Endothelial cell of umbilical vein (primary cell): Measurements from ENCODE around the gene PRMT1. TPM values are rescaled to one million over a fixed set of nuclear protein-coding genes. Genes with fewer than 3 reads are reported as not detected.

ENCODE experiments used
- BruUV-seq: library from RNA; stranded (reverse); fragments of 400-500 nt; replicated peaks from 2 replicates; lab custom pipeline; 2021; lab: Mats Ljungman, UMichigan
- CTCF ChIA-PET: fragments of 300-600, 350-600 bp; sonication (Branson Sonifier 250); formaldehyde crosslinking; loops from one replicate; lab custom pipeline; 2021; ENCODE audit warnings: antibody characterized with exemption, inconsistent platforms; lab: Charles Lee
- POLR2A ChIA-PET: fragments of 300-600, 350-600 bp; sonication (Branson Sonifier 250); formaldehyde crosslinking; loops from one replicate; lab custom pipeline; 2021; ENCODE audit warnings: antibody characterized with exemption, inconsistent platforms; lab: Charles Lee
- DNase-seq: peaks from one replicate; pipeline ENCODE4 v3.0.0-alpha.2; 2011; ENCODE audit warnings: low read depth, low spot score
- FAIRE-seq: peaks from 2 replicates; lab custom pipeline; 2011; peaks lifted over from hg19 to GRCh38; lab: Jason Lieb, UNC
- H2AFZ ChIP-seq: 2 replicates; pipeline ENCODE4 v1.6.0; 2012; ENCODE audit warnings: low read depth, low read length, control low read depth, inconsistent platforms
- H3K27ac ChIP-seq: 2 replicates; pipeline ENCODE4 v1.5.1; 2011; ENCODE audit warnings: low read depth, mild to moderate bottlenecking, control low read depth, low read length, moderate library complexity; ENCODE audit not compliant: insufficient read depth
- H3K27me3 ChIP-seq, 2 experiments: 2 replicates each; pipeline versions ENCODE4 v1.6.0 to v1.6.1; 2011; ENCODE audit warnings: low read length in 2 of 2, mixed read lengths in 1 of 2; ENCODE audit not compliant: control insufficient read depth in 2 of 2, insufficient read depth in 2 of 2
- H3K36me3 ChIP-seq, 2 experiments: 2 replicates in 1 of 2; 3 replicates in 1 of 2; pipeline ENCODE4 v1.5.1; 2011; ENCODE audit warnings: low read length in 2 of 2, mild to moderate bottlenecking in 1 of 2, moderate library complexity in 1 of 2; ENCODE audit not compliant: control insufficient read depth in 2 of 2, insufficient read depth in 2 of 2; ENCODE audit errors: extremely low read depth in 1 of 2
- H3K4me1 ChIP-seq: 3 replicates; pipeline ENCODE4 v1.5.1; 2011; ENCODE audit warnings: mild to moderate bottlenecking, low read length; ENCODE audit not compliant: control insufficient read depth, insufficient read depth; ENCODE audit errors: extremely low read depth
- H3K4me2 ChIP-seq: 2 replicates; pipeline ENCODE4 v1.6.1; 2011; ENCODE audit warnings: low read length, control low read depth, mixed read lengths; ENCODE audit not compliant: insufficient read depth
- H3K4me3 ChIP-seq, 3 experiments: fragments of 200-600 bp in 1 of 3; sonication (generic), shearing (Covaris generic) in 1 of 3; replicated peaks in 1 of 3; 2 replicates each; pipeline ENCODE4 v1.5.1; 2011 to 2016; ENCODE audit warnings: control low read depth in 3 of 3, low read length in 3 of 3, mild to moderate bottlenecking in 2 of 3, inconsistent platforms in 1 of 3, low read depth in 1 of 3, moderate library complexity in 1 of 3; ENCODE audit not compliant: insufficient read depth in 1 of 3
- H3K79me2 ChIP-seq: 2 replicates; pipeline ENCODE4 v1.6.0; 2012; ENCODE audit warnings: low read length, inconsistent platforms; ENCODE audit not compliant: control insufficient read depth, insufficient read depth
- H3K9ac ChIP-seq: replicated peaks from 2 replicates; pipeline ENCODE3; 2011; ENCODE audit warnings: low read length, control low read depth; ENCODE audit not compliant: insufficient read depth; ENCODE audit errors: extremely low read depth
- H3K9me1 ChIP-seq: replicated peaks from 3 replicates; pipeline ENCODE4 v1.6.0; 2011; ENCODE audit warnings: mild to moderate bottlenecking, low read length; ENCODE audit not compliant: control insufficient read depth, insufficient read depth; ENCODE audit errors: extremely low read depth
- H3K9me3 ChIP-seq: replicated peaks from 2 replicates; pipeline ENCODE4 v1.5.1; 2012; ENCODE audit warnings: low read length, inconsistent platforms; ENCODE audit not compliant: control insufficient read depth, insufficient read depth
- H4K20me1 ChIP-seq: replicated peaks from 2 replicates; pipeline ENCODE3; 2011; ENCODE audit warnings: mild to moderate bottlenecking, low read length; ENCODE audit not compliant: control insufficient read depth, insufficient read depth; ENCODE audit errors: extremely low read depth
- FOS ChIP-seq: IDR thresholded peaks from 2 replicates; pipeline ENCODE4 v1.6.1; 2011; ENCODE audit warnings: mild to moderate bottlenecking, low read length, moderate library complexity, borderline replicate concordance; ENCODE audit not compliant: insufficient read depth
- GATA2 ChIP-seq: IDR thresholded peaks from 2 replicates; pipeline ENCODE4 v1.7.0; 2011; ENCODE audit warnings: low read depth, mild to moderate bottlenecking, moderate library complexity, mixed read lengths, low read length; ENCODE audit not compliant: insufficient read length, insufficient read depth
- JUN ChIP-seq: IDR thresholded peaks from 2 replicates; pipeline ENCODE4 v1.6.1; 2011; ENCODE audit warnings: borderline replicate concordance, low read depth; ENCODE audit not compliant: insufficient read length, insufficient read depth
- MYC ChIP-seq: IDR thresholded peaks from one replicate; pipeline ENCODE4 v1.6.1; 2011; ENCODE audit warnings: mild to moderate bottlenecking, low read depth, low read length
- POLR2A ChIP-seq: IDR thresholded peaks from 2 replicates; pipeline ENCODE4 v1.6.1; 2012; ENCODE audit warnings: low read depth, mild to moderate bottlenecking, control low read depth, low read length
- POLR2AphosphoS5 ChIP-seq: IDR thresholded peaks from 2 replicates; pipeline ENCODE4 v1.6.1; 2012; ENCODE audit warnings: low read depth, mild to moderate bottlenecking, control low read depth, low read length, moderate library complexity; ENCODE audit not compliant: insufficient read depth
- dilution Hi-C: fragments of 300-500 bp; cut with MboI; formaldehyde crosslinking; loops from one replicate; pipeline ENCODE4 v1.15.0; 2019; ENCODE audit warnings: low sequenced_read_pairs; ENCODE audit not compliant: extremely low pct_ligation_motif_present
- intact Hi-C: fragments of 100-400 bp; cut with micrococcal nuclease; formaldehyde crosslinking; loops from one replicate; pipeline ENCODE4 v1.10.0; 2022
- polyA plus RNA-seq, 4 experiments: library from polyadenylated mRNA; depleted of rRNA in 3 of 4; stranded (reverse) in 3 of 4; unstranded in 1 of 4; fragments of >200 nt; gene quantifications; 2 replicates each; pipeline versions ENCODE4 v1.2.1 to v1.2.3, GENCODE V29; 2011 to 2012; ENCODE audit warnings: missing spikeins in 1 of 4
- total RNA-seq: library from RNA; stranded (reverse); gene quantifications from 2 replicates; pipeline ENCODE4 v1.2.3, GENCODE V29; 2021
- TF ChIP-seq, protein P1 (sequence below), 2 donors: IDR thresholded peaks; 1 replicate in 1 of 2; 2 replicates in 1 of 2; pipeline ENCODE4 v1.5.1; 2011; ENCODE audit warnings: low read length in 2 of 2, mild to moderate bottlenecking in 2 of 2, moderate library complexity in 2 of 2, control low read depth in 1 of 2, inconsistent platforms in 1 of 2, low read depth in 1 of 2; ENCODE audit not compliant: insufficient read depth in 1 of 2; ENCODE audit errors: extremely low read depth in 1 of 2
- TF ChIP-seq, protein P2 (sequence below): IDR thresholded peaks from 2 replicates; pipeline ENCODE4 v1.6.1; 2011; ENCODE audit not compliant: insufficient read depth, insufficient read length

Gene PRMT1
- total and polyA plus RNA-seq, 2 donors (not counting 3 experiments of a cell fraction or from before 2014, with no cell fraction given): 242 to 542 TPM

DNA sequence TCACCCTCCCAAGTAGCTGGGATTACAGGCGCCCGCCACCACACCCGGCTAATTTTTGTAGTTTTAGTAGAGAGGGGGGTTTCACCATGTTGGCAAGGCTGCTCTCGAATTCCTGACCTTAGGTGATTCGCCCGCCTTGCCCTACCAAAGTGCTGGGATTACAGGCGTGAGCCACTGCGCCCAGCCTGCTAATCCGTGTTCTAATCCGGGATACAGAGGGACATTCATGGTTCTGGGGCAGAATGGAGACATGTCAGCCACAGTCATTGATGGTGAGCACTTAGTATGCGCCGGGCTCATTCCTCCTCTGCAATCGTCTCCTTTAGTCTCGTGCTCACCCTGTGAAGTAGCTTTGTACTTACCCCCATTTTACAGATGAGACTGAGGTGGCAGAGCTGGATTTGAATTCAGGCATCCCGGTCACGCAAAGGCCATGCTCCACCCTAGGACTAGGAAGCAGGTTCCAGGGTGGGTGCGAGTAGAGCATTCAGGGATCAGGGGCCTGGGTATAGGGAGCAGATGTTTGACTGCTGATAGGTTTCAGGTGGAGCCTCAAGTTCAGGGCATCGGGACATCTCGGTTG lies 45.4 kb upstream of the PRMT1 start:
- no peak overlapping the region for H3K4me3 ChIP-seq
- H3K9me1 ChIP-seq: no peaks in the 10 kb centered on the region
- TF ChIP-seq, protein P1, sequence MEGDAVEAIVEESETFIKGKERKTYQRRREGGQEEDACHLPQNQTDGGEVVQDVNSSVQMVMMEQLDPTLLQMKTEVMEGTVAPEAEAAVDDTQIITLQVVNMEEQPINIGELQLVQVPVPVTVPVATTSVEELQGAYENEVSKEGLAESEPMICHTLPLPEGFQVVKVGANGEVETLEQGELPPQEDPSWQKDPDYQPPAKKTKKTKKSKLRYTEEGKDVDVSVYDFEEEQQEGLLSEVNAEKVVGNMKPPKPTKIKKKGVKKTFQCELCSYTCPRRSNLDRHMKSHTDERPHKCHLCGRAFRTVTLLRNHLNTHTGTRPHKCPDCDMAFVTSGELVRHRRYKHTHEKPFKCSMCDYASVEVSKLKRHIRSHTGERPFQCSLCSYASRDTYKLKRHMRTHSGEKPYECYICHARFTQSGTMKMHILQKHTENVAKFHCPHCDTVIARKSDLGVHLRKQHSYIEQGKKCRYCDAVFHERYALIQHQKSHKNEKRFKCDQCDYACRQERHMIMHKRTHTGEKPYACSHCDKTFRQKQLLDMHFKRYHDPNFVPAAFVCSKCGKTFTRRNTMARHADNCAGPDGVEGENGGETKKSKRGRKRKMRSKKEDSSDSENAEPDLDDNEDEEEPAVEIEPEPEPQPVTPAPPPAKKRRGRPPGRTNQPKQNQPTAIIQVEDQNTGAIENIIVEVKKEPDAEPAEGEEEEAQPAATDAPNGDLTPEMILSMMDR (IDR thresholded peaks at IDR 0.05; ENCODE audit: extremely low read depth in 1 of 2, insufficient read depth in 1 of 2, low read depth in 1 of 2, low read length in 2 of 2): no peak
- TF ChIP-seq MYC: no peak
- no peak for TF ChIP-seq POLR2A
- TF ChIP-seq FOS: no peak
- TF ChIP-seq GATA2: no peak
- TF ChIP-seq, protein P2, sequence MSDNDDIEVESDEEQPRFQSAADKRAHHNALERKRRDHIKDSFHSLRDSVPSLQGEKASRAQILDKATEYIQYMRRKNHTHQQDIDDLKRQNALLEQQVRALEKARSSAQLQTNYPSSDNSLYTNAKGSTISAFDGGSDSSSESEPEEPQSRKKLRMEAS: no peak
- TF ChIP-seq JUN: no peak
- no peak for TF ChIP-seq POLR2AphosphoS5
- ChIA-PET POLR2A (interaction anchor here (1.4 kb wide), 1 partner anchor 8 kb away, joined by 7 read pairs; the partner anchor contains the start of gene RRAS), CTCF (interaction anchor here (1.3 to 2.3 kb wide), 2 partner anchors 8 to 14 kb away, joined by 4 to 11 read pairs; partner anchors contain the start of gene RRAS)
- peaks cover 10% of the 10 kb centered on the region for H3K4me1 ChIP-seq
- no peaks in the 10 kb centered on the region for H4K20me1 ChIP-seq
- H3K9me3 ChIP-seq: no peaks in the 10 kb centered on the region
- dilution Hi-C loops: no loop called here
- no peak overlapping the region for H3K9ac ChIP-seq
- peaks cover 0 to 2% of the 10 kb centered on the region in 2 experiments for H3K36me3 ChIP-seq
- FAIRE-seq (no peak), DNase-seq (no peak)
- H3K27me3 ChIP-seq: no peaks in the 10 kb centered on the region
- intact Hi-C loops: no loop called here
- TSS peak; percentile 4 for BruUV-seq
- no peak overlapping the region for H2AFZ ChIP-seq
- no peak overlapping the region for H3K27ac ChIP-seq
- no peak overlapping the region for H3K4me2 ChIP-seq
- peaks cover 2% of the 10 kb centered on the region for H3K79me2 ChIP-seq
